ENCODE results near the gene ACOX2.

DNA sequence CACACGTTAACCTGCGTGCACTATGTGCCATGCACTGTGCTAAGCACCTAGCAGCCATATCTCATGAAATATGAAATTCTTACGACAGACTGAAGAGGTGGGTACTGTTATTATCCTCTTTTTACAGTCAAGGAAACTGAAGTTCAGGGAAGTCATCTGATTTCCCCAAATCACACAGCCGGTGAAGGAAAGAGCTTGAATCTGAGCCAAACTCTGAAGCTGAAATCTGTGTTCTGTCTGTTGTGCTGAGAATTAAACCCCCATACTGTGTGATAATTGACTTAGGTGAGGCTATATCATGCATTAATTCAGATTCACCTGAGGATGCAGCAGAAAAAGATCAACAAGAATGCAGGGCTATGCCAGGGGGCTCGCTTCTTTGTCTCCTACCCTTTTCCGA, 39.7 kb upstream of the ACOX2 start:
- TF ChIP-seq, protein P1, sequence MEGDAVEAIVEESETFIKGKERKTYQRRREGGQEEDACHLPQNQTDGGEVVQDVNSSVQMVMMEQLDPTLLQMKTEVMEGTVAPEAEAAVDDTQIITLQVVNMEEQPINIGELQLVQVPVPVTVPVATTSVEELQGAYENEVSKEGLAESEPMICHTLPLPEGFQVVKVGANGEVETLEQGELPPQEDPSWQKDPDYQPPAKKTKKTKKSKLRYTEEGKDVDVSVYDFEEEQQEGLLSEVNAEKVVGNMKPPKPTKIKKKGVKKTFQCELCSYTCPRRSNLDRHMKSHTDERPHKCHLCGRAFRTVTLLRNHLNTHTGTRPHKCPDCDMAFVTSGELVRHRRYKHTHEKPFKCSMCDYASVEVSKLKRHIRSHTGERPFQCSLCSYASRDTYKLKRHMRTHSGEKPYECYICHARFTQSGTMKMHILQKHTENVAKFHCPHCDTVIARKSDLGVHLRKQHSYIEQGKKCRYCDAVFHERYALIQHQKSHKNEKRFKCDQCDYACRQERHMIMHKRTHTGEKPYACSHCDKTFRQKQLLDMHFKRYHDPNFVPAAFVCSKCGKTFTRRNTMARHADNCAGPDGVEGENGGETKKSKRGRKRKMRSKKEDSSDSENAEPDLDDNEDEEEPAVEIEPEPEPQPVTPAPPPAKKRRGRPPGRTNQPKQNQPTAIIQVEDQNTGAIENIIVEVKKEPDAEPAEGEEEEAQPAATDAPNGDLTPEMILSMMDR (IDR thresholded peaks at IDR 0.05): no peak
- no peak for TF ChIP-seq POLR2A (IDR thresholded peaks at IDR 0.05)

Data from prostate gland (tissue), 2 donors.